HG03457 (cell line): ENCODE results near the gene TRIM36.

Source experiments
- ATAC-seq: cut with Tn5 transposase; IDR thresholded peaks from one replicate; pipeline ENCODE4 v1.9.1; 2021; ENCODE audit warnings: moderate number of reproducible peaks; ENCODE audit not compliant: unreplicated experiment

TRIM36 gene

DNA sequence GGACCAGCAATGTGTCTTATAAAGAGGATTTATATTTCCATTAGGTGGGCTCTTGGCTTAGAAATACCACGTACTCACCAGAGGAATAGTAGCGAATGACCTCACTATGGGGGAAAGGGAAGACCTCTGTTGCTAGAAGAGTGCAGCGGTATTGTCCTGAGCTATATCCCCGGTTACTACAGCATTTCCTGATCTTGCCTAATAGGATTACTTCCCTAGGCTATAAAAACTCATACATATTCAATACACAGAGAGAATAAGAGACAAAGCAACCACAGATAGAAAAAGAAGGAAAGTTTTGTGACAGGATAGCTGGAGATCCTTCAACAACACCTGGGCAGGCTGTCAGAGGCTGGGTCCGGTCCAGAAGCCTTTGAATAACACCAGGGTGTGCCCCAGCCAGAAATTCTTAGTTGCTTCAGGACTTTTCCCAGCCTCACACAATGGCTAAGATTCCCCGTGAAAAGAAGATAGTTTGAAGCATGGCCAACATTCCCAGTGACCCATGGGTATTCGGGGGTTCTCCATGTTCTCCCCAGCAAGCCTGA lies 85.4 kb downstream of the TRIM36 start:
- ATAC-seq: no peak

GRCh38 chr5:115079924-115080623 lies 89.6 kb downstream of the TRIM36 start:
- ATAC-seq: no peak
